Measurements from ENCODE around the gene DNAAF1.

DNA sequence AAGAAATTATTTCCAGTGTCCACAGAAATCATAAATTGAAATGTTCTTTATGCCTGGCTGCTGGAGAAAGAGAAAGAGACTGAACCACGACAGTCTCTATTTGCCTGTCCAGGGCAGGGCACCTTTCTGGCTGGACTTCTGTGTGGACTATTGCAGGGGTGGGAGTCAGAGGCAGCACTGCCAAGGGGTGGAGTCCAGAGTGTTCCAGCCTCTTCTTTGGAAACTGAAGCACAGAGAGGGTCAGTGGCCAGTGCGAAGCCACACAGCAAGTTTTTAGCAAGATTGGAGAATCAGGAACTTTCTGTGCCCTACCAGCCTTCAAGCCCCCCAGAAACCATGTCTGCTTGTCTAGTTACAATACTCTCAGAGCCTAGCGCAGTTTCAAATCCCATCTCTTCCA, 79.4 kb downstream of the DNAAF1 start:
- TF ChIP-seq ZNF521 (tag by site-specific recombination; IDR thresholded peaks at IDR 0.05): no peak
- TF ChIP-seq ZBTB1 (tag by site-specific recombination; IDR thresholded peaks at IDR 0.05): no peak
- TF ChIP-seq, protein P1, sequence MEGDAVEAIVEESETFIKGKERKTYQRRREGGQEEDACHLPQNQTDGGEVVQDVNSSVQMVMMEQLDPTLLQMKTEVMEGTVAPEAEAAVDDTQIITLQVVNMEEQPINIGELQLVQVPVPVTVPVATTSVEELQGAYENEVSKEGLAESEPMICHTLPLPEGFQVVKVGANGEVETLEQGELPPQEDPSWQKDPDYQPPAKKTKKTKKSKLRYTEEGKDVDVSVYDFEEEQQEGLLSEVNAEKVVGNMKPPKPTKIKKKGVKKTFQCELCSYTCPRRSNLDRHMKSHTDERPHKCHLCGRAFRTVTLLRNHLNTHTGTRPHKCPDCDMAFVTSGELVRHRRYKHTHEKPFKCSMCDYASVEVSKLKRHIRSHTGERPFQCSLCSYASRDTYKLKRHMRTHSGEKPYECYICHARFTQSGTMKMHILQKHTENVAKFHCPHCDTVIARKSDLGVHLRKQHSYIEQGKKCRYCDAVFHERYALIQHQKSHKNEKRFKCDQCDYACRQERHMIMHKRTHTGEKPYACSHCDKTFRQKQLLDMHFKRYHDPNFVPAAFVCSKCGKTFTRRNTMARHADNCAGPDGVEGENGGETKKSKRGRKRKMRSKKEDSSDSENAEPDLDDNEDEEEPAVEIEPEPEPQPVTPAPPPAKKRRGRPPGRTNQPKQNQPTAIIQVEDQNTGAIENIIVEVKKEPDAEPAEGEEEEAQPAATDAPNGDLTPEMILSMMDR (tag by site-specific recombination; IDR thresholded peaks at IDR 0.05): no peak
- TF ChIP-seq ZNF146 (tag by site-specific recombination; IDR thresholded peaks at IDR 0.05): no peak
- no peak for TF ChIP-seq BCL11A (tag by site-specific recombination; IDR thresholded peaks at IDR 0.05; ENCODE audit: low read depth)
- TF ChIP-seq, protein P2, sequence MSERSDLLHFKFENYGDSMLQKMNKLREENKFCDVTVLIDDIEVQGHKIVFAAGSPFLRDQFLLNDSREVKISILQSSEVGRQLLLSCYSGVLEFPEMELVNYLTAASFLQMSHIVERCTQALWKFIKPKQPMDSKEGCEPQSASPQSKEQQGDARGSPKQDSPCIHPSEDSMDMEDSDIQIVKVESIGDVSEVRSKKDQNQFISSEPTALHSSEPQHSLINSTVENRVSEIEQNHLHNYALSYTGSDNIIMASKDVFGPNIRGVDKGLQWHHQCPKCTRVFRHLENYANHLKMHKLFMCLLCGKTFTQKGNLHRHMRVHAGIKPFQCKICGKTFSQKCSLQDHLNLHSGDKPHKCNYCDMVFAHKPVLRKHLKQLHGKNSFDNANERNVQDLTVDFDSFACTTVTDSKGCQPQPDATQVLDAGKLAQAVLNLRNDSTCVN (tag by site-specific recombination; optimal IDR thresholded peaks at IDR 0.05): no peak
- no peak for TF ChIP-seq ZNF426 (tag by site-specific recombination; IDR thresholded peaks at IDR 0.05)
- TF ChIP-seq KLF16 (tag by site-specific recombination; IDR thresholded peaks at IDR 0.05): no peak
- TF ChIP-seq, protein P3, sequence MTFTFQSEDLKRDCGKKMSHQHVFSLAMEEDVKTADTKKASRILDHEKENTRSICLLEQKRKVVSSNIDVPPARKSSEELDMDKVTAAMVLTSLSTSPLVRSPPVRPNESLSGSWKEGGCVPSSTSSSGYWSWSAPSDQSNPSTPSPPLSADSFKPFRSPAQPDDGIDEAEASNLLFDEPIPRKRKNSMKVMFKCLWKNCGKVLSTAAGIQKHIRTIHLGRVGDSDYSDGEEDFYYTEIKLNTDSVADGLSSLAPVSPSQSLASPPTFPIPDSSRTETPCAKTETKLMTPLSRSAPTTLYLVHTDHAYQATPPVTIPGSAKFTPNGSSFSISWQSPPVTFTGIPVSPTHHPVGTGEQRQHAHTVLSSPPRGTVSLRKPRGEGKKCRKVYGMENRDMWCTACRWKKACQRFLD (tag by site-specific recombination; IDR thresholded peaks at IDR 0.05): no peak
- TF ChIP-seq ZNF335 (tag by site-specific recombination; conservative IDR thresholded peaks at IDR 0.05): no peak
- TF ChIP-seq, protein P4, sequence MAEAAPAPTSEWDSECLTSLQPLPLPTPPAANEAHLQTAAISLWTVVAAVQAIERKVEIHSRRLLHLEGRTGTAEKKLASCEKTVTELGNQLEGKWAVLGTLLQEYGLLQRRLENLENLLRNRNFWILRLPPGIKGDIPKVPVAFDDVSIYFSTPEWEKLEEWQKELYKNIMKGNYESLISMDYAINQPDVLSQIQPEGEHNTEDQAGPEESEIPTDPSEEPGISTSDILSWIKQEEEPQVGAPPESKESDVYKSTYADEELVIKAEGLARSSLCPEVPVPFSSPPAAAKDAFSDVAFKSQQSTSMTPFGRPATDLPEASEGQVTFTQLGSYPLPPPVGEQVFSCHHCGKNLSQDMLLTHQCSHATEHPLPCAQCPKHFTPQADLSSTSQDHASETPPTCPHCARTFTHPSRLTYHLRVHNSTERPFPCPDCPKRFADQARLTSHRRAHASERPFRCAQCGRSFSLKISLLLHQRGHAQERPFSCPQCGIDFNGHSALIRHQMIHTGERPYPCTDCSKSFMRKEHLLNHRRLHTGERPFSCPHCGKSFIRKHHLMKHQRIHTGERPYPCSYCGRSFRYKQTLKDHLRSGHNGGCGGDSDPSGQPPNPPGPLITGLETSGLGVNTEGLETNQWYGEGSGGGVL (tag by site-specific recombination; IDR thresholded peaks at IDR 0.05): no peak
- TF ChIP-seq ZNF629 (tag by site-specific recombination; IDR thresholded peaks at IDR 0.05): no peak
- TF ChIP-seq ZNF175 (tag by site-specific recombination; IDR thresholded peaks at IDR 0.05): no peak
